SH-SY5Y (cell line): Measurements from ENCODE around the gene PATJ.

Experiments
- GATA2 ChIP-seq: IDR thresholded peaks from 2 replicates; pipeline ENCODE4 v1.6.1; 2011; ENCODE audit warnings: mild to moderate bottlenecking, low read depth, low read length
- GATA3 ChIP-seq: IDR thresholded peaks from 2 replicates; pipeline ENCODE4 v1.6.1; 2011; ENCODE audit warnings: low read depth, mild to moderate bottlenecking, low read length, moderate library complexity

DNA sequence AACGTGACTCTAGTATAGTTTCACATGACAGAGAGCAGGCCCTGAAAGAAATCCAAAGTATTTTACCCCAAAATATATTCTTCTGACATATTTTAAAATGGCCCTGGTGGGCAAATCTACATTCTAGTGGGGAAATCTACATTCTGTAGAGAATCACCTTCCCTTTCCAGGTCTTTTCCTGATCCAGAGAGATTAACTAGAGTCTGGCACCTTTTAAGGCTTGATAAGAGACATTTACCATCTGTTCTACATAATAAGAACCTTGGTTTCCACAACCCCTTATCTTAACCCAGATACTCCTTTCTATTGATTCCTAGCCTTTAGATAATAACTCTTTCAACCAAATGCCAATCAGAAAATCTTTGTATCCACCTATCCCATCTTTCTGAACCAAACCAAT lies 435.3 kb downstream of the PATJ start:
- TF ChIP-seq GATA3 (no peak), GATA2 (no peak)
